Mucosa of descending colon (tissue), 3 donors: ENCODE data around the gene CPEB4. TPM values are rescaled to one million over a fixed set of nuclear protein-coding genes. Genes with fewer than 3 reads are reported as not detected.

ENCODE experiments used
- ATAC-seq: fragments of 200-7000 bp; cut with Tn5 transposase; one replicate; pipeline ENCODE4 v1.9.1; 2020; ENCODE audit warnings: mild to moderate bottlenecking, moderate library complexity
- DNase-seq, 3 donors: peaks; one replicate each; pipeline ENCODE4 v3.0.0-alpha.2; 2020
- H3K36me3 ChIP-seq: fragments of 200-600 bp; one replicate; pipeline ENCODE4 v1.8.0; 2021; ENCODE audit warnings: low read depth, mild to moderate bottlenecking
- H3K4me1 ChIP-seq: fragments of 200-600 bp; one replicate; pipeline ENCODE4 v1.8.0; 2021; ENCODE audit warnings: low read depth, mild to moderate bottlenecking
- H3K4me3 ChIP-seq: fragments of 200-600 bp; one replicate; pipeline ENCODE4 v1.8.0; 2021; ENCODE audit warnings: mild to moderate bottlenecking
- H3K9me3 ChIP-seq: fragments of 200-600 bp; one replicate; pipeline ENCODE4 v1.8.0; 2021; ENCODE audit warnings: mild to moderate bottlenecking
- CTCF ChIP-seq: fragments of 200-600 bp; IDR thresholded peaks from one replicate; pipeline ENCODE4 v1.8.0; 2022; ENCODE audit warnings: antibody characterized with exemption, mild to moderate bottlenecking
- intact Hi-C, 2 donors: fragments of 100-400 bp; cut with DNase I in 1 of 2; cut with micrococcal nuclease in 1 of 2; formaldehyde crosslinking; loops; one replicate each; pipeline versions ENCODE4 v1.11.0 to v1.11.1; 2022; cut with DNase I, micrococcal nuclease
- total RNA-seq, 3 donors: library from RNA; stranded (reverse); fragmentation: NEBNext Ultra II Directional in 2 of 3; extraction: Animal tissue kit (Norgen Biotek cat#: 25700) in 2 of 3; gene quantifications; one replicate each; pipeline versions ENCODE4 v1.2.1 to v1.2.4, GENCODE V29; 2021 to 2023
- donor health status: DM: no; HTN: no; CAD: no; lungs with moderate emphysema.
- donor health status: DM: no; HTN: no; CAD: no.
- donor health status: DM: no; HTN: yes; CAD: no.

CPEB4 gene
- total RNA-seq, 3 donors from 2014 or later = 31.8 to 51.3 (median 32.1) TPM

GRCh38 chr5:174000076-174000475 is 111.9 kb downstream of the CPEB4 start:
- ATAC-seq = no peak
- no peak overlapping the region for H3K4me3 ChIP-seq
- TF ChIP-seq CTCF = no peak
- H3K4me1 ChIP-seq = no peaks in the 10 kb centered on the region
- no peak for DNase-seq
- intact Hi-C loops = no loop called here
- H3K36me3 ChIP-seq = no peaks in the 10 kb centered on the region
- no peaks in the 10 kb centered on the region for H3K9me3 ChIP-seq

GRCh38 chr5:174003795-174004194 is 115.6 kb downstream of the CPEB4 start:
- no peak for ATAC-seq
- no peaks in the 10 kb centered on the region for H3K4me1 ChIP-seq
- TF ChIP-seq CTCF = no peak
- intact Hi-C loops = no loop called here
- no peak for DNase-seq
- H3K4me3 ChIP-seq = no peak overlapping the region
- no peaks in the 10 kb centered on the region for H3K36me3 ChIP-seq
- H3K9me3 ChIP-seq = no peaks in the 10 kb centered on the region

GRCh38 chr5:174008922-174009321 is 120.8 kb downstream of the CPEB4 start:
- no peaks in the 10 kb centered on the region for H3K4me1 ChIP-seq
- TF ChIP-seq CTCF = no peak
- H3K9me3 ChIP-seq = no peaks in the 10 kb centered on the region
- no peaks in the 10 kb centered on the region for H3K36me3 ChIP-seq
- intact Hi-C loops = no loop called here
- DNase-seq (no peak), ATAC-seq (no peak)
- no peak overlapping the region for H3K4me3 ChIP-seq

GRCh38 chr5:174010365-174010764 is 122.2 kb downstream of the CPEB4 start:
- TF ChIP-seq CTCF = no peak
- ATAC-seq (no peak), DNase-seq (no peak)
- no peaks in the 10 kb centered on the region for H3K36me3 ChIP-seq
- no peaks in the 10 kb centered on the region for H3K4me1 ChIP-seq
- H3K9me3 ChIP-seq = no peaks in the 10 kb centered on the region
- intact Hi-C loops = no loop called here
- no peak overlapping the region for H3K4me3 ChIP-seq

- DNase-seq = no peak
- no peaks in the 10 kb centered on the region for H3K9me3 ChIP-seq
- ATAC-seq = no peak
- no peaks in the 10 kb centered on the region for H3K36me3 ChIP-seq
- intact Hi-C loops = no loop called here
- TF ChIP-seq CTCF = no peak
- no peaks in the 10 kb centered on the region for H3K4me1 ChIP-seq
- H3K4me3 ChIP-seq = no peak overlapping the region
Measured at GRCh38 chr5:174011441-174011840, 123.3 kb downstream of the CPEB4 start.

Other genes starting within 250 kb of the CPEB4 start
- gene C5orf47, start 100.8 kb downstream of the CPEB4 start, total RNA-seq = not detected
- 1 to 10 TPM; 1.2 to 8.7 (median 1.3) TPM for gene NSG2, start 157.4 kb downstream of the CPEB4 start, total RNA-seq